GM23248 (cell line): ENCODE results near the gene MYL7.
"Not testable (repeated sequence)": the region's sequence is repeated elsewhere in the genome, so short reads cannot be mapped to it uniquely, and the experiment has no call there.

Experiments
- EZH2 ChIP-seq: fragments of 200-600 bp; sonication (generic); IDR thresholded peaks from 2 replicates; pipeline ENCODE4 v1.6.1; 2018; ENCODE audit warnings: antibody characterized with exemption, mild to moderate bottlenecking; ENCODE audit not compliant: insufficient read depth, poor library complexity, severe bottlenecking
- EZH2phosphoT487 ChIP-seq: fragments of 200-600 bp; sonication (generic); IDR thresholded peaks from 2 replicates; pipeline ENCODE4 v1.6.1; 2018; ENCODE audit warnings: antibody characterized with exemption, moderate library complexity, mild to moderate bottlenecking, low read depth; ENCODE audit not compliant: insufficient read depth

- TF ChIP-seq EZH2, EZH2phosphoT487: not testable (repeated sequence)
Observed at GRCh38 chr7:44171901-44172300, 30.8 kb upstream of the MYL7 start.
